HG02798 (cell line): ENCODE data around the gene NPHS2.
A peak's percentile ranks its signal among the peaks of the same experiment; 100 is the strongest.
"Not testable (repeated sequence)": the region's sequence is repeated elsewhere in the genome, so short reads cannot be mapped to it uniquely, and the experiment has no call there.

Source experiments
- ATAC-seq: cut with Tn5 transposase; IDR thresholded peaks from one replicate; pipeline ENCODE4 v1.9.1; 2021; ENCODE audit warnings: mild to moderate bottlenecking; ENCODE audit not compliant: unreplicated experiment, poor library complexity

The NPHS2 gene

DNA sequence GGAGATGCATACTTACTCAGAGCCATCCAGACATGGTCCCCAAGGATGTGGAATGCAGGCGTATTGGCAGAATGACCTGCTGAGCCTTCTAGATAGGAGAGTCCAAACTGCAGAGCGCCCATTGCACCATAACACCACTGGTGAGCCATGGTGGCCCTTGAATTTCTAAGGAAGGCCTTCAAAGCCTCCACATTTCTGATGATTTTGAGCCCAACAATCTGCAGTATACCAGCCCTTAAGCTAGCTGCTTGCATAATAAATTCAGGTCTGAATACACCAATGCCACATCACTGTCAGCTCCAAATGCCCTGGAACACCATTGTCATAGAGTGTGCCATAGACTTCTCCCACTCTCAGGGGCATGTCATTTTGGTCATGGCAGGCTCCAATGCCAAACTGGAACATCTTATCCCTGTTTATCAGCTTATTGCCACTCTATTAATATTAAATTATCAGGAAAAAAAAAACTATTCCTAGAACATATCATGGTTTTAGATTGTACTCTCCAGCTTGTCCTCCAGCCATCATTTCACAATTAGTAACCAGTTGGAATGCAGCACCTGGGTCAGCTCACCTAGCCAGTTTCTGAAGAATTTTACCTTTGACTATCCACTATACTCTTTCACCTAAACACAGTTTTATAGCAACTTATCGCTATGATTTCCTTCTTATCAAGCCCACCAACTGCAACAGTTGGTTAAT is 26.9 kb downstream of the NPHS2 start:
- no peak for ATAC-seq

DNA sequence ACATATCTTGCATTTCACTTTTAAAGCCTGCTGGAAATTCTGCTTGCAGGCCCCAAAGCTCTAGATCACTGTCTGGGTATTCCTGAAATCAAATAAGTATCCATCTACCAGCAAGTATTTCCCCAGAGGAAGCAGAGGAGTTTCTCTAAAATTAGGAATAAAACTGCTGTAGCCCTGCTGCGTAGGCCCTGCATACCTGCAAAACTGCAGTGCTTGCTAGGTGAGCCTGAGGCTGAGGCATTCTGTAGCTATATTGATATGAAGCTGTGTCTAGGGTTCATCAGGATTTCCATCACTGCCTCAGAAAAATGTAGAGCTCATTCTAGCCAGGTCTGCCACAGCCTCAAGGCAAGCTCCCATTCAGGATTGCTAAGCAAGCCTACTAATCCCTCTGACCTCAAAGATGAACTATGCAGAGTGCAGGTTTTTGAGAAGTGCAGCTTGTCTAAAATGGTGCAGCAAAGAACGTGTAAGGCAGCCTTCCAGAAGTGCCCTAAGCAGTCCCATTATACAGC is 28.7 kb downstream of the NPHS2 start:
- no peak for ATAC-seq

DNA sequence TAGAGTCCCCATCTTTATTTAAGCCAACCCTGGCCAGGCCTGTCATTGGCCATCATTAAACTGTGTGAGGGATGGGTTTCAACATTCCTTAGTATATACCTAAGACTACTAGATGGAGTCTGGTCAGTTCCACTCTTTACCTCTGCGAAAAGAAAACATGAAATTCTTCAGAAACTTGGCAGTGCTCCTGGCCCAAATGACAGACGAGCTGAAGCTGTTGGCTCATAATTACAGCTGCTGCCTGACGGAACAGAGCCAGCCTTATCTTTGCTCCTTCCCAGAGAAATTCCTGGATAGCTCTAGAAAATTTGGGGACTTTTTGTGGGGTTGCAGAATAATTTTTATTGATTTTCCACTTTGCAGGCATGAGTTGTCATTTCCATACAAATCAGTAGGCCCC is 30.4 kb downstream of the NPHS2 start:
- ATAC-seq: no peak

DNA sequence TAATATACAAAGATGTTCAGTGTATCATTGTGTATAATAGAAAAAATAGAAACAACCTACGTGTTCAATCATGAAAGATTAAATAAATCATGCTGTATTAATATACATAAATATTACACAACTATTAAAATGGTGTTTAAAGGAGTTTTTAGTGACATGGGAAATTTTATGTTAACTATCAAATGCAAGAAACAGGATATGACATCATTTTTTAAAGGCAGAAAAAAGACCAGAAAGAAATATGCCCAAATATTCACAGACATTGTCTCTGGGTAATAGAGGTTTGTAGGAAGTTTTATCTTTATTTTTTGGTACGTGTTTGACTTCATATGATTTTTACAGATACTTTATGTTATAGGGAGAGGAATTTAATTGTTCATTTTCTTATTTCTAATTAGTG is 34.0 kb downstream of the NPHS2 start:
- no peak for ATAC-seq

DNA sequence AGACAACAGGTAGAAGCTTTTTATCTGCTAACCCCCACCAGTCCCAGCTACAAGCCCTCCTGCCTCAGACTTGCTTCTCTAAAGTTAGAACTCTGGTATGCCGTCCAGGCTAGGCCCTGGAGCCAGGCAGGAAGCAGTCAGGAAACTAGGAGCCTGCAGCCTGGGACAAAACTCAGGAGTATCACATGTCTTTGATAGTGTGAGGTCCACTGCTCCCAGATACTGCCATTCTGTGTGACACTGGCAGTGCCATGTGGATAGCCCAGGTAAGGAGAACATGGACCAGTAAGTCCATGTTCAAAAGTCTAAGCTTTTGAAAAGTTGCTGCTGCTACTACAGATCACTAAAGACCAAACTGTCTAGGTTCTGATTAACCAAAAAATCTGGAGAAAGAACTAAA is 45.4 kb downstream of the NPHS2 start:
- no peak for ATAC-seq

DNA sequence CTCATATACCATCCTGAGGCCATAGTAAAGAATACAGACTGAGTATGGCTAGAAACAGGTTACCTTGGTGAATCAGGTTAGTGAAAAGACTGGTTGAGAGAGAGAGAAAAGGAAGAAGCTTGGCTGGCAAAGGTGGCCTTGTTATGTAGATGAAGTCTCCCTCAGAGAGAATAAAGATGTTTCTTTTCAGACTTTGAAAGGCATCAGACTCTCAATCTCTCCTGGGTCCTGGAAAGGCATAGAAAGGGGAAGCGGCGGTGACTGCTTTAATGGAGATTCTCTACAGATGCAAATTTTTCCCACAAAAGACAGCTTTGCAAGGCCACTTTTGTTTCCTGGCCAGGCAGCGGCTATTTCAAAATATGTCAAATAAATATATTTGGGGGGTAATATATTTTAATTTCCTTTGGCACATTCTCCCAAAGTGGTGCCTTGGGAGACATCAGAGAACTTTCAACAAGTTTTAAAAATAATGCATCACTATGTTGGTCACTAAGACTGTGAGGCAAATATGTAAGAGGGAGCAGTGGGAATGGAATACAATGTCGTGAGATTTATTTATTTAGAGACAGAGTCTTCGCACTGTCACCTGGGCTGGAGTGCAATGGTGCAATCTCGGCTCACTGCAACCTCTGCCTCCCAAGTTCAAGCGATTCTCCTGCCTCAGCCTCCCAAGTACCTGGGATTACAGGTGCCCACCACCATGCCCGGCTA is 46.1 kb downstream of the NPHS2 start:
- no peak for ATAC-seq

DNA sequence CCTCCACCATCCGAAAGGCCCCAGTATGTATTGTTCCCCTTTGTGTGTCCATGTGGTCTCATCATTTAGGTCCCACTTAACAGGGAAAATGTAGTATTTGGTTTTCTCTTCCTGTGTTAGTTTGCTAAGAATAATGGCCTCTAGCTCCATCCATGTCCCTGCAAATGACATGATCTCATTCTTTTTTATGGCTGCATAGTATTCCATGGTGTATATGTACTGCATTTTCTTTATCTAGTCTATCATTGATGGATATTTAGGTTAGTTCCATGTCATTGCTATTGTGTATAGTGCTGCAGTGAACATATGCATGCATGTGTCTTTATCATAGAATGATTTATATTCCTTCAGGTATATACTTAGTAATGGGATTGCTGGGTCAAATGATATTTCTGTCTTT is 57.2 kb downstream of the NPHS2 start:
- not testable (repeated sequence) for ATAC-seq

DNA sequence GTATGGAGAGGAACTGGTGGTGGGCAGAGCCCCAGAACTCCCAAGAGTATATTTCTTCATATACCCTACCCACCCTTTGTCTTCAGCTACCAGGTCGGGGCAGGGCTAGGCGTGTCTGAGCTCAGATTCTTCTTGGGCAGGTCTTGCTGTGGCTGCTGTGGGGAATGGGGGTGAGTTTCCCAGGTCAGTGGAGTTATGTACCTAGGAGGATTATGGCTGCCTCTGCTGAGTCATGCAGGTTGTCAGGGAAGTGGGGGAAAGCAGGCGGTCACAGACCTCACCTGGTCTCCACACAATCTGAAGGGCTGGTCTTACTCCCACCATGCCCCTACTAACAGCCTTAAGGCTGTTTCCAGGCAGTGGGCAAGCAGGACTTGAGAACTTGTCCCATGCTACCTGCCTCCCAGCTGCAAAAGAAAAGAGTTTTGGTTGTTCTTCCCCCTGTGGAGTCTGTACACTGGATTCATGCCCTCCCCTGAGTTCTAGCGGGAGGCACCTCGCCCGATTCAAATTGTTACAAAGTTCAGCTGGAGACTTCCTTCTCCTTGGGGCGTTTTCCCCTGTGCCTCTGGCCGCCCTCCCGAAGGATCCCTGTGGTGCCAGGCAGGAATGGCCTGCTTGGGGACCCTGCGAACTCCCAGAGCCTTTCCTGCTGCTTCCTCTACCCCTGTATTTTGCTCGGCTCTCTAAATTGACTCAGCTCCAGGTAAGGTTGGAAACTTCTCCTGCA is 58.6 kb downstream of the NPHS2 start:
- no peak for ATAC-seq

DNA sequence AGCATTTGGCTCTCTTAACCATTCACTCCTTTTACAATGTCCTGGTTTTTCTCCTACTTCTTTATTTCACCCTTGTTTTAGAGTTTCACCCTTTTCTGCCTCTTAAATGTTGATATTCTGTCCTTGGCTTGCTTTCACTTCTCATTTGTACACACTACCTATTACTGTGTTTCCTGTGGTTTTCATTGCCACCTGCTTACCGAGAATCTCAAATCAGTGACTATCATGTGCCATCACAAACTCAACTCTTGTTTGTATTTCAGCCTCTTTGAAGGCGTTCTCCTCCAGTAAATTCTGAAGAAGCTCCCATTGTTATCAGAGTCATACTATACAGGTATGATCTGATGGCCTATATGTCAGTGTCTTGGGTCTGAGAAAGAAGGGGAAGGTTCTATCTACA is 65.7 kb downstream of the NPHS2 start:
- peak; percentile 46 for ATAC-seq

DNA sequence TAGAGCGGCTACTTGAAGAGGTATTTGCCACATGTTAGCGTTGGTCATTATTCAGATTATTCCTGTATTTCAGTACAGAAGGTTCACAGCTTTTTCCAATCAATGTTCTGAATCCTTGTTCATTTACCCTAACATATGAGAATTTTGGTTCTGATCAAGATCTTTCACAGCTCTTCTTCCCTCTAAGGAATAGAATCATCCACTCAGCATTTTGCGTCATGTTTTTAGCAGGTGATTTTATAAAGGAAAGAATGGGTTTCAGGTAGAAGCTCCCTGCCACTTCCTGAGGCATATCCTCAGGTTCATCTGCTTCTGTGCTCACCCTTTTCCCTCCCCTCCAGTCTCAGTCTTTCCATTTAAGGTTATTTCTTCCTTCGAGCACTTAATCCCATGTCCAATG is 66.4 kb downstream of the NPHS2 start:
- no peak for ATAC-seq

DNA sequence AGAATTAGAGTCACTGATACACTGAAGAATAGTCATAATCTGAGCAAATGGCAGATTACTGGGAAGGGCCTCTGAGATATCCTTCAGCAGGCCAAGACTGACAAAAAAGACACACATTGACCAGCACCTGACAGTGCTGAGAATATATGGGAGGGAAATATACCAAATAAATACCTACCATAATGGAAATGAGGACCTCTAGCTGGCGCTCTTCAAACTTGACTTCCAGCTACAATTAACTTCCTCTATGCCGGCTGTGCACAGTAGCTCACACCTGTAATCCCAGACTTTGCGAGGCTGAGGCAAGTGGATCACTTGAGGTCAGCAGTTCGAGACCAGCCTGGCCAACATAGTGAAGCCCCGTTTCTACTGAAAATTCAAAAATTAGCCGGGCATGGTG is 69.5 kb downstream of the NPHS2 start:
- ATAC-seq: no peak
